HG02938 (cell line): ENCODE results near the gene CBL.
"Not testable (repeated sequence)": the region's sequence is repeated elsewhere in the genome, so short reads cannot be mapped to it uniquely, and the experiment has no call there.

ENCODE experiments used
- ATAC-seq: cut with Tn5 transposase; IDR thresholded peaks from one replicate; pipeline ENCODE4 v1.9.1; 2021; ENCODE audit warnings: mild to moderate bottlenecking, moderate library complexity; ENCODE audit not compliant: unreplicated experiment

CBL gene

DNA sequence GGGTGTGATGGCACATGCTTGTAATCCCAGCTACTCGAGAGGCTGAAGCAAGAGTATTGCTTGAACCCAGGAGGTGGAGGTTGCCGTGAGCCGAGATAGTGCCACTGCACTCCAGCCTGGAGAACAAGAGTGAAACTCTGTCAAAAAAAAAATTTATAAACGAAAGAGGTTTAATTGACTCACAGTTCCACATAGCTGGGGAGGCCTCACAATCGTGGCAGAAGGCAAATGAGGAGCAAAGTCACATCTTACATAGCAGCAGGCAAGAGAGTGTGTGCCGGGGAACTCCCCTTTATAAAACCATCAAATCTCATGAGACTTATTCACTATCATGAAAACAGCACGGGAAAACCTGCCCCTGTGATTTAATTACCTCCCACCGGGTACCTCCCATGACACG lies 21.7 kb upstream of the CBL start:
- not testable (repeated sequence) for ATAC-seq

DNA sequence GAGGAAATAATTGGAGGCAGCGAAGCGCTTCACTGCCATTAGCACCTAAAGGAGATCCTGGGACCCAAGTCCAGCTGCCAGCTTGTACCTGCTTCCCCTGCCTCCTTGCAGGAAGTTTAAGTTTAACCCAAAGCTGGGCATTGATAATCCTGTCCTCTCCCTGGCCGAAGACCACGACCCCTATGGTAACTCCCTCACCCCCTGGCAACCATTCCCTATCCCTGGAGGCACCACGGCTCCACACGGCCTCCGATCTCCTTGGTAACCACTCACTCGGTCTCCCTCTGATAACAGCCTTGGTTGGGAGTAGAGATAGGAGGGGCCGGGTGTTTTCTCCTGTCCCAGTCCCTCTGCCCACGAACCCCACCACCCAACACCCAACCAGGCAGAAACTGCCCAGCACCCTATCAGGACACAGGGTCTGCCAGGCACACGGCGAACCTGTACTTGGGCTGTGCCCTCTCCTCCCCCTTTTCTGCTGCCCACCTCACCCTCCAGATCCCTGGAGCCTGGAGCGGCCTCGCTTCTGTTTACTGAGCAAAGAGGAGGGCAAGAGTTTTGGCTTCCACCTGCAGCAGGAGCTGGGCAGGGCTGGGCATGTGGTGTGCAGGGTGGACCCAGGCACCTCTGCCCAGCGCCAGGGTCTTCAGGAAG lies 20.0 kb upstream of the CBL start:
- no peak for ATAC-seq

DNA sequence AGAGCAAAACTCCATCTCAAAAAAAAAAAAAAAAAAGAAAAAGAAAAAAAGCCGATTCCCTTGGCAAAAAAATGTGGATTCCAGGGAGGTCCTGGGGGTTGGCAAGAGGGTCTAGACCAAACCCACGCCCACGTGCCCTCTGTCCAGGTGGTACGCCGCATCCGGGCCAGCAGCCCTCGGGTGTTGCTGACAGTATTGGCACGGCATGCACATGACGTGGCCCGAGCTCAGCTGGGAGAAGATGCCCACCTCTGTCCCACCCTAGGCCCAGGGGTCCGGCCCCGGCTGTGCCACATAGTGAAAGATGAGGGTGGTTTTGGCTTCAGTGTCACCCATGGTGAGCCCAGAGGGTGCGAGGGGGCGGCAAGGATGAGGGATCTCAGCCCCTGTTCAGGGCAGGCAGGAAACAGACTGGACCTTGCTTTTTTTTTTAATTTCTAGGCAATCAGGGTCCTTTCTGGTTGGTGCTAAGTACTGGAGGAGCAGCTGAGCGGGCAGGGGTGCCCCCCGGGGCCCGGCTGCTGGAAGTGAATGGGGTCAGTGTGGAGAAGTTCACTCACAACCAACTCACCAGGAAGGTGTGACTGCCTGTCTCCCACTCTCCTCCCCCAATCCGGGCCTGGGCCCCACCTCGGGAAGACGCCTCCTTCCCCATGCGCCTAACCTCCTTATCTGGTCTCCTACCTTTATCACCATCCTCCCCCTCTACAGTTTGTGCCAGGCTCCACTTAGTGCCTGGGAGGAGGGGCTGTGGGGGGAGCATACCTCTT lies 18.8 kb upstream of the CBL start:
- no peak for ATAC-seq

DNA sequence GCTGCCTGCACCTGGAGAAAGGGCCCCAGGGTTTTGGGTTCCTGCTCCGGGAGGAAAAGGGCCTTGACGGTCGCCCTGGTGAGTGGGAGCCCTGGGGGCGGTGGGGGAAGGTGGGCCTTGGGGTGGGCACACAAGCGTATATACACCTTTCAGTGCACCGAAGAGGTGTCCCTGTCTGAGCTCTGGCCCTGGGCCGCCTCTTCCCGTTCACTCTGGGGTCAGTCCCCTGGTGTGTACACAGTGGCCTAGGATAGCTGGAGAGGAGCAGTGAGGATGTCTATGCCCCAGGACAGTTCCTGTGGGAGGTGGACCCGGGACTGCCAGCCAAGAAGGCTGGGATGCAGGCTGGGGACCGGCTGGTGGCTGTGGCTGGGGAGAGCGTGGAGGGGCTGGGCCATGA lies 18.1 kb upstream of the CBL start:
- no peak for ATAC-seq

DNA sequence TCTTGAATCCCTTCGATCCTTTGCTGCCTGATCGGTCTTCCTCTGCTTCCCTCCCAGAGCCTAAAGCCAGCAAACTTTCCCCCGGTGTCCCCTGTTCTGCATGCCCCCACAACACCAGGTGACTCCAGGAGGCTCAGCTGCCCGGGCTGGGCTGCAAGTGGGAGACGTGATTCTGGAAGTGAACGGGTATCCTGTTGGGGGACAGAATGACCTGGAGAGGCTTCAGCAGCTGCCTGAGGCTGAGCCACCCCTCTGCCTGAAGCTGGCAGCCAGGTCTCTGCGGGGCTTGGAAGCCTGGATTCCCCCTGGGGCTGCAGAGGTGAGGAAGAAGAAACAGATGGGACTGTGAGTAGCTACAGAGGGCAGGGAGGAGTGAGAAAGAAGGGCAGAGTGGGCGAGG lies 17.3 kb upstream of the CBL start:
- ATAC-seq: no peak

DNA sequence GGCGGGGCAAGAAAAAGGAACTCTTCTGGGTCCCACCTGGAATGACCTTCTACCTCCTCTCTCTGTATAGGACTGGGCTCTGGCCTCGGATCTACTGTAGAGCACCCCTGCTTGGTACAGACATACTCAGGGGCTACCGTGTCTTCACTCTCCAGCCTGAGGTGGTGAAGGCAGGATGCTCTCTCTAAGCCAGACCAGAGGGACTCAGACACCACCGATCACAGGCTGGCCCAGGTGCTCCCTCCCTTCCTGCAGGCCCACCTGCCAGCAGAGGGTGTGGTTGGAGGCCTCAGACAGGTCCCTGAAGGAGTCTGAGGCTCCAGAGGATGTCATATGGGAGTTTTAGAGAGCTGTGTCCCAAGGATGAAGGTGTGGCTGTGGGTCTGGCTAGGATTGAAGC lies 16.7 kb upstream of the CBL start:
- ATAC-seq: no peak

DNA sequence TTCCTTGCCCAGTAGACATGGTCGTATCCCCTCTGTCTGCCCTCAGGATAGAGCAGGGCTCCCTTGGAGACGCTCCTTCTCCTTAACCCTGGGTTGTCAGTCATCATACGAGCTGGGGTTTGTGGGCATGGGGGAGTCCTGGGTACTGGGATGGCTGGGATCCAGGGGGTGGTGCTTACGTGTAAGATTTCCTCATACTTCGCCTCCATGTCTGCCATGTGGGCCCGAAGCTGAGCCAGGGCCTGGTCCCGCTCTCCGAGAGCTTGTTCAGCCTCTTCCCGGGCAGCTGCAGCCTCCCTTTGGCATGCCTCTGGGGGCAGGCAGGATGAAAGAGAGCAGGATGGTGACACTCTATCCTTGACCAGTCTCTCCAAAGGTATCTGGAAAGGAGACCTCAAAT lies 15.6 kb upstream of the CBL start:
- ATAC-seq: no peak

DNA sequence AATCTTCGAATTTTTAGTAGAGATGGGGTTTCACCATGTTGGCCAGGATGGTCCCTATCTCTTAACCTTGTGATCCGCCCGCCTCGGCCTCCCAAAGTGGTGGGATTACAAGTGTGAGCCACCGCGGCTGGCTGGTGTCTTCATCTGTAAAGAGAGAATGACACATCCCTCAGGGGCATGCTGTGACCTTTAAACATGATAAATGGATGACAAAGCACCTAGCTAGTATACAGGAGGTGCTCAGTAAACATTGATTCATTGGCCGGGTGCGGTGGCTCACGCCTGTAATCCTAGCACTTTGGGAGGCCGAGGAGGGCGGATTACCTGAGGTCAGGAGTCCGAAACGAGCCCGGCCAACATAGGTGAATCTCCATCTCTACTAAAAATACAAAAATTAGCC lies 14.9 kb upstream of the CBL start:
- ATAC-seq: not testable (repeated sequence)

DNA sequence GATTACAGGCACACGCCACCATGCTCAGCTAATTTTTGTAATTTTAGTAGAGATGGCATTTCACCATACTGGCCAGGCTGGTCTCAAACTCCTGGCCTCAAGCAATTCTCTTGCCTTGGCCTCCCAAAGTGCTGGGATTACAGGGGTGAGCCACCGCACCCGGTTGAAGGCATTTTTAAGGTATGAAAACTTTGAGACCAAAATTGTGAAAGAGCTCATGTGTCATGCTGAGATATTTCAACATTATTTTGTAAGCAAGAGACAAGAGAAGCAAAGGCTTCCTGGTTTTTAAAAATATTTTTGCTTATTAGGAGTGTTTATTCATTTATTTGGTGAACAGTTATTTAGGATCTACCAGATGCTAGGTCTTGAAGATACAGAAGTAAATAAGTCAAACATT lies 14.0 kb upstream of the CBL start:
- no peak for ATAC-seq

DNA sequence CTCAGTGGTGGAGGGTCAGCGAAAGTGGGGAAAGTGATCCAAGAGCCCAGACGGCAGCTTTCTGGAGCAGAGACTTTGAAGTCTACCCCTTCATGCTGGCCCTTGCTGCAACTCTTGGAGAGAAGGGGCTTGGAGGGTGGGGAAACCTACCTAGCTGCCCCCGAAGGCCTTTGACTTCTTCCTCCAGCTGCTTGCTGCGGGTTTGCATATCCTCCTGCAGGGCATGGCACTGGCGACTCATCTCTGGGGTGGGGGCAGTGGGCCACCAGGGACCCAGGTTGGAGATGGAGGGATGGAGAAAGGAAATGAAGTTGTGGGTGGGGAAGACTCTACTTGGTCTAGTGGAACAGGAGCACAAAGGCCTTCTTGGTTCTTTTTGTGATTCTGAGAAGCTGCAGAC lies 13.1 kb upstream of the CBL start:
- no peak for ATAC-seq

DNA sequence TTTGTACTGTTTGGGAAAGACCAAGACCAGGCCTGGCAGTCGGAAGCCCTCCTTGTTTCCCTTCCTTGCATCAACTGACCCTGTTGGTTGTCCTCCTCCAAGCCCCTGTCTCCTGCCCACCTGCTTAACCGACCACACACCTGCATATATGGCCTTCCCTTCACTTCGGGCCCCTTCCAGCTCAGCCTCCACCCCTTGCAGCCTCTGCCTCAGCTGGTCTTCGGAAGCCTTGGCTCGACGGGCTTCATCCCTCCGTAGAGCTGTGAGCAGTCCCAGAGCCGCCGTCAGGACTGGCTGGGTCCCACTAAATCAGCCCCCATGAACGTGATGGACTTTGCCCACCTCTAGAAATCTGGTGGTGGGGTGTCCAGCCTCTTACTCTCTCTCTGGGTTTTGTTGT lies 12.5 kb upstream of the CBL start:
- no peak for ATAC-seq

DNA sequence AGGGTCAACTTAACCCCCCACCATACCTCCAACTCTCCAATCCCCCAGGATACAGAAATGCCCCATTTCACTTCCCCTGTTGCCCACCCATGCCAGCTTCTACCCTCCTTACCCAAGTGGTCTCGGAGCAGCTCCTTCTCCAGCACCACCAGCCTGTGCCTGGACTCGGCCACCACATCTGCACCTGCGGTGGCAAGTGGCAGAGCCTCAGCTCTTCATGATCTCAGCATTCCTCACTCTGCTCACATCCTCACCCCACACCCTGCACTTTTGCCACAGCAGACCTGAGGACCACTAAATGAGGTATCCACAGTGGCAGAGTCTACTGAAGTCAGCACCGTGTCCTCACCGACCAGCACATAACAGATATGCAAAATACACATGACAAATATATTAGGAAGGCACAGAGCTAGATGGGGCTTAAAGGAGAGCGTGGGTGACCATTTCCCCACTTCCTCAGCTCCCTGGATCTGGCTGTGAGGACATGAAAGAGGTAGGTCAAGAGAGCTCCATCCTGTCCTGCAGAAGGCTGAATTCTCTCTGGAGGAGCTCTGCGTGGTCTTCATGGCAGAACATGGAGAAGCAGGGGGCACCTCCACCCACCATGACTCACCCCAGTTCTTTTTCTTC lies 11.2 kb upstream of the CBL start:
- ATAC-seq: no peak

DNA sequence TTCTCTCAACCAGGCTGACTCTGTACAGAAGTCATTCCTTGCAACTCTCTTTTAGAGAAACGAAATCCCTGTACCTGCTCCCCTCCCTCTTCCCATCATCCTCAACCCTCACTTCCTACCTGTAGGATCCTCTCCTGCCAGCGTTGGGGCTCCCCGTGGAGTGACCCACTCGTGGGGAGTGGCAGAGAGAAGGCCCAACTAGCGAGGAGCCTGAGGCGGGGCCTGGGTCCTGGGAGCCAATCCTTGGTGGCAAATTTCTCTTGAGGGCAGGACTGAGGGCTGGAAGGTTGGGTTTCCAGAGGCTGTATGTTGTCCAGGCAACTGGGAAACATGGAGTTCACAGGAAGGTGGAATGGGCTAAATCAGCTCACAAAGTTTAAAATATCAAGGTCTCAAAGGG lies 10.5 kb upstream of the CBL start:
- no peak for ATAC-seq

DNA sequence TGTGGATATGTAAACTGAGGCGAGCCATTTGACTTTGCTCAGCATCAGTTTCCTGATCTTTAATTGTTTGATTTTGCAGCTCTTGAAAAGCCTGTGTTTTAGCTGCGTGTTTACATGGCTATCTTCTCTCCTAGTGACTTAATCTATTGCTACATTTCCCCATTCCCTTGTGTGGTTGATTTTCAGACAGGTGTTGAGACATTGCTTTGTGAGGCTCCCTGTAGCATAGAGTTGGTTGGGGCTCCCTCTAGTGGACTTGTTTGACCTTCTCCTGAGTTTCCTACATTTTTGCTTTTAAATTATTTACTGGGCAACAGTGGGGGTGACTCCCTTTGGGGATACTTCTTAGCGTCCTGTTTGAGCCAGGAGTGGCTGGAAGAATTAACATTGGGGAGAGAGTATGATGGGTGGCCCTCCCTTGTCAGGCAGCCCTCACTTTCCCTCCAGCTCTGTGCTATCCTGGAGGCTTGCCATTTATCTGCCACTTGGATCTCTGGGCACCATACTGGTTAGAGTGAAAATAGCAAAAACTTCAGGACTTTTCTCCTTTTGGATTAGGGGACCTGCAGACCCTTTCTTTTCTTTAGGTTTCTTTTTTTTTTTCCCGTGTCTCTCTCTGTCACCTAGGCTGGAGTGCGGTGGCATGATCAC lies 9.2 kb upstream of the CBL start:
- peak; percentile 52 for ATAC-seq

DNA sequence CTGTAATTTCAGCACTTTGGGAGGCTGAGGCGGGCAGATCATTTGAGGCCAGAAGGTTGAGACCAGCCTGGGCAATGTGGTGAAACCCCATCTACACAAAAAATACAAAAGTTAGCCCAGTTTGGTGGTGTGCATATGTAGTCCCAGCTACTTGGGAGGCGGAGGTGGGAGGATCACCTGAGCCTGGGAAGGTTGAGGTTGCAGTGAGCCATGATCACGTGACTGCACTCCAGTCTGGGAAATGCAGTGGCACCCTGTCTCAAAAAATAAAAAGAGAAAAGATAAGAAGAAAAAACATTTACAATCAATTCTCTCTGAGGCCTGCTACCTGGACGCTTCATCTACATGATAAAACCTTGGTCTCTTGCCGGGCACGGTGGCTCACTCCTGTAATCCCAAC lies 7.2 kb upstream of the CBL start:
- no peak for ATAC-seq

DNA sequence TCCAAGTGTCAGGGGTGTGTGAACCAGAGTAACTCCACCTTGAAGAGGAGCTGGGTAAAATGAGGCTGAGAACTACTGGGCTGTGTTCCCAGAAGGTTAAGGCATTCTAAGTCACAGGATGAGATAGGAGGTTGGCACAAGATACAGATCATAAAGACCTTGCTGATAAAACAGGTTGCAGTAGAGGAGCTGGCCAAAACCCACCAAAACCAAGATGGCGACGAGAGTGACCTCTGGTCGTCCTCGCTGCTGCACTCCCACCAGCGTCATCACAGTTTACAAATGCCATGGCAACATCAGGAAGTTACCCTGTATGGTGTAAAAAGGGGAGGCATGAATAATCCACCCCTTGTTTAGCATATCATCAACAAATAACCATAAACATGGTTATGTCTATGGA lies 4.9 kb upstream of the CBL start:
- ATAC-seq: not testable (repeated sequence)

DNA sequence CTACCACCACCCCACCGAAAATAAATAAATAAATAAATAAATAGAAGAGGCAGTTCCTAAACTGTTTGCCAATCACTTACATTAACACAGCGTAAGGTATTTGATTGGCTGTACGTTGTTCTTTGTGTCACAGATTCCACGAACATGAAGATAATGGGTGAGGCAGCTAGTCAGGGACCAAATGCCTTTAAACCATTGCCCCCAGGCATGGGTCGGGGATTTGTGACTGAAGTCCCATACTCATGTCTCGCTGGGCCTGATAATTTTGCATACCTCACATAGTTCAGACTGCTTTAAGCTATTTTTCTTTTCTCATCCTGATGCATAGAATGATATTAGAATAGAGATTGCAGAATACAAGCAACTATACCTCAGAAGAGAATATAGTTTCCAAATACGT lies 3.6 kb upstream of the CBL start:
- ATAC-seq: no peak

DNA sequence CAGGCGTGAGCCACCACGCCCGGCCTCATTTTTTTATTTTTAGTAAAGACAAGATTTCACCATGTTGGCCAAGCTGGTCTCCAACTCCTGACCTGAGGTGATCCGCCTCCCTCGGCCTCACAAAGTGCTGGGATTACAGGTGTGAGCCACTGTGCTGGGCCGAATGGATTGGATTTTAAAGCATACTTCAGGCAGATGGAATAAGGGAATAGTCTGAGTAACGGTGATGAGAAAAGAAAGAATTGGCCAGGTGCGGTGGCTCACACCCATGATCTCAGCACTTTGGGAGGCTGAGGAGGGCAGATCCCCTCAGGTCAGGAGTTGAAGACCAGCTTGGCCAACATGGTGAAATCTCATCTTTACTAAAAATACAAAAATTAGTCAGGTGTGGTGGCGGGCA lies 2.1 kb upstream of the CBL start:
- ATAC-seq: no peak

DNA sequence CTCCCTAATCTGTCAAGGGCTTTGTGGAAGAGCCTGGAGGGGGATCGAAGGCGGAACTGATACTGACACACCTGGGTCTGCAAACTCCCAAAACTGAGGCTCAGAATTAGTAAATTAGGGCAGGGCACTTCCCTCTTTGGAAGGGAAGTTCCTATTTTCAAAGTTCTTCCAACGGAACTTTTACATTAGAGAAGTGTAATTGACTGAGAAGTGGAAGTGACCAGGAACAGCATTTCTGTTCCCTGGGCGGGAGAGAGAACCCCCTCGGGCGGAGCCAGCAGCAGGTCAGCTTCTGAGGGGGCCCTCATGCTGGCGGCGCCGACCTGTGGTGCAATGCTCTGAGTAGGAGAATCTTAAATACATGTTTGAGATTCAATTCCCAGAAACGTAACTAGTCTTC lies 1.1 kb upstream of the CBL start:
- no peak for ATAC-seq

DNA sequence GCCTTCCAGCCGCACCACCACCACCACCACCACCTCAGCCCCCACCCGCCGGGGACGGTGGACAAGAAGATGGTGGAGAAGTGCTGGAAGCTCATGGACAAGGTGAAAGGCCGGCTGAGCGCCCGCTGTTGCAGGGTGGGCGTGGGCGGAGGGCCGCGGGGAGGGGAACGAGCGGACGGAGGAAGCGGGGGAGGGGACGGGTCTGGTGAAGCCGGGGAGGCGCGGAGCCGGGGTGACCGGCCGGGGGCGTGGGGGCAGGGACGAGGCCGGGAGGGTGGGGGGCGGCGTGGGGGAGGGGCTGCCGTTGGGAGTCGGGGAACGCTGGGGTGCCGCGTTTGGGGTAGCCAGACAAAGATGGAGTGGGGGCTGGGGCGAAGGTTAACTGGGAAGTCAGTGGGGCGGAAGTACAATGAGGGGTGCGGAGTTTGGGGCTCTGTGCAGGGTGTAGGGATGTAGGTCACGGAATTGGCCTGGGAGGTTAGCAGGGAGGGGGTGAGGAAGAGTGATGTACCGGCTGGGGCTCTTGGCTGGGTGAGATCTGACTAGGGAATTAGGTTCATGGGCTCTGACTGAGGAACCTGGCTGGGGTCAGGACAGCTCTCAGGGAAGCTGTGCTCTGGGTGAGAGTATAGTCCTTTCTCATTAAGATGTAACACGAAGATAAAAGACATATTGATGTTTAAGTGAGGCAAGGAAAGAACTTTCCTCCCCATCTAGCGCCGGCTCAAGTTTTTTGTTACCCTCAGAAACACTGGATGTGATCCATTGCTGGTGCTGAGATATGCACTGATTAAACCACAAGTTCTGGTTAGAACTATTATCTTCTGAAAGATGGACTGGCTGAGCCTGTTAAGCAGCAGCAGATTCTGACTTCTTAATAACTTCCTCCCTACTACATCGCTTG lies 624 bp downstream of the CBL start:
- ATAC-seq: peak; percentile 18

DNA sequence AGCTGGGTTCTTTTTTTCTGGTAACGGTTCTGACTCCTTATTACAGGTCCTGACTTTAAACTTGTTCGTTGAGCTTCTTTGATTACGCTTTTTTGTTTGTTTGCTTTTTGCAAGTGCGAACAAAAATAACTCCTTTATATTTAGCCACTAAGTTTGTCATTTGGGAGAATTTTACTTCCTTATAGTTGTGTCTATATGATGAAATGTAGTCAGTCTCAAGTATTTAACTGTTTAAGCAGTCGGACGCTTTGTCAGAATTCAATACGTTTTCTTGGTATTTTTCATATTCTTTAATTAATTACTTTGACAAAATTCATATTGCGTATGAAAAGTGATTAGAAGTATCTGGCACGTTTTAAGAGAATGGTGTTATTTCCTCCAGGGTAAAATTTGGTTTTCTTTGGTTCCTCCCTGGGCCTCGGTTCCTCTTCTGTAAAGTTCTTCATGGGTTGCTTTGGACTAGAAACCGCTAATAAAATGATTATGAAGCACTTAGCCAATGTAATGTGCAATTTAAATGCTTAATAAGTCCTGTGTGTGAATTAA lies 1.3 kb downstream of the CBL start:
- no peak for ATAC-seq
